Adrenal gland (tissue), 12 donors: Measurements from ENCODE around the gene ATG16L1. TPM values are rescaled to one million over a fixed set of nuclear protein-coding genes. Genes with fewer than 3 reads are reported as not detected.

Experiments used
- DNase-seq, 7 donors: peaks; one replicate each; pipeline ENCODE4 v3.0.0-alpha.2; 2019 to 2020
- H3K27ac ChIP-seq, 5 donors: fragments of 200-600 bp; sonication (generic) in 4 of 5; 1 replicate in 3 of 5; 2 replicates in 2 of 5; pipeline versions ENCODE4 v1.5.1 to v1.8.0; 2016 to 2020; ENCODE audit warnings: mild to moderate bottlenecking in 1 of 5
- H3K27me3 ChIP-seq: fragments of 200-600 bp; 2 replicates; pipeline ENCODE4 v1.8.0; 2021
- H3K36me3 ChIP-seq, 2 donors: fragments of 200-600 bp; replicated peaks in 1 of 2; 1 replicate in 1 of 2; 2 replicates in 1 of 2; pipeline versions ENCODE4 v1.5.1 to v1.8.0; 2018 to 2022
- H3K4me1 ChIP-seq, 2 donors: fragments of 200-600 bp; replicated peaks in 1 of 2; 1 replicate in 1 of 2; 2 replicates in 1 of 2; pipeline versions ENCODE4 v1.5.1 to v1.8.0; 2018 to 2021
- H3K4me3 ChIP-seq, 4 donors: fragments of 200-600 bp; sonication (generic) in 3 of 4; one replicate each; pipeline ENCODE4 v1.5.1; 2016 to 2018
- H3K9me3 ChIP-seq, 3 donors: fragments of 200-600 bp; sonication (generic) in 1 of 3; replicated peaks in 1 of 3; 1 replicate in 2 of 3; 2 replicates in 1 of 3; pipeline versions ENCODE4 v1.5.1 to v1.8.0; 2016 to 2021
- CTCF ChIP-seq, 6 experiments: fragments of 450-650 bp in 4 of 6; fragments of 200-600 bp in 2 of 6; sonication (generic) in 1 of 6; IDR thresholded peaks; 1 replicate in 5 of 6; 2 replicates in 1 of 6; pipeline versions ENCODE4 v1.5.1 to v1.8.0; 2016 to 2021; ENCODE audit warnings: antibody characterized with exemption in 6 of 6, mild to moderate bottlenecking in 2 of 6, moderate library complexity in 1 of 6
- POLR2A ChIP-seq, 2 donors: fragments of 450-650 bp; IDR thresholded peaks; one replicate each; pipeline ENCODE4 v1.6.1; 2017; ENCODE audit warnings: antibody characterized with exemption in 2 of 2, mild to moderate bottlenecking in 2 of 2, moderate library complexity in 1 of 2
- WGBS, 4 donors: extraction: QIAGEN DNeasy Blood & Tissue Kit in 2 of 4; methylation state at CpG; one replicate each; pipeline versions ENCODE4 v1.1.5 to v1.1.7; 2013 to 2017; 5-methylcytosine and 5-hydroxymethylcytosine counted together
- intact Hi-C, 2 donors: fragments of 100-400 bp; cut with DNase I; formaldehyde crosslinking; loops; one replicate each; pipeline versions ENCODE4 v1.14.1 to v1.15.0; 2022 to 2023
- polyA plus RNA-seq, 3 donors: library from polyadenylated mRNA; stranded (reverse); fragments of 200-250 nt in 2 of 3; fragments of 350-450 nt in 1 of 3; fragmentation: Illumina TruSeq in 1 of 3; extraction: RNeasy Lipid Tissue Mini Kit (QIAGEN cat#74804) in 1 of 3; gene quantifications; one replicate each; pipeline ENCODE4 v1.2.3, GENCODE V29; 2013 to 2014
- total RNA-seq, 9 donors: library from RNA; depleted of rRNA in 4 of 9; stranded (reverse); fragments of >200 nt in 4 of 9; fragments of 120-200 nt in 1 of 9; fragmentation: NEBNext Ultra II Directional in 1 of 9; extraction: Animal tissue kit (Norgen Biotek cat#: 25700) in 1 of 9; gene quantifications; one replicate each; pipeline versions ENCODE4 v1.1.0 to v1.2.4, GENCODE V29; 2013 to 2023
- donor health status: healthy with polysubstance abuse.
- donor health status: Bipolar disorder and iron deficiency.
- donor health status: DM: yes; HTN: yes; CAD: no.
- donor health status: DM: no; HTN: no; CAD: no.
- donor health status: DM: no; HTN: no; CAD: no.
- donor health status: DM: yes; HTN: yes; CAD: no.

The ATG16L1 gene
- total and polyA plus RNA-seq, 12 donors: 10.0 to 37.7 (median 22.1) TPM

GRCh38 chr2:233317196-233317943, 65.9 kb downstream of the ATG16L1 start:
- Histone ChIP-seq H3K4me1 (no peaks in the 10 kb centered on the region), H3K36me3 (no peaks in the 10 kb centered on the region), H3K9me3 (no peaks in the 10 kb centered on the region), H3K4me3 (no peak overlapping the region), H3K27ac (no peak overlapping the region), H3K27me3 (no peaks in the 10 kb centered on the region)
- intact Hi-C loops: no loop called here
- 66 to 77% (median 70%) methylated on average over 6 to 7 of the region's 7 CpGs for WGBS, 4 donors
- DNase-seq: no peak
- TF ChIP-seq CTCF (IDR thresholded peaks at IDR 0.05) (no peak), POLR2A (IDR thresholded peaks at IDR 0.05) (no peak)

GRCh38 chr2:233319256-233319655, 67.8 kb downstream of the ATG16L1 start:
- intact Hi-C loops: no loop called here
- no peak overlapping the region for H3K4me3 ChIP-seq
- 67 to 77% (median 74%) methylated on average over 5 of the region's 5 CpGs for WGBS, 4 donors
- H3K4me1 ChIP-seq: no peaks in the 10 kb centered on the region
- no peaks in the 10 kb centered on the region for H3K36me3 ChIP-seq
- no peaks in the 10 kb centered on the region for H3K27me3 ChIP-seq
- TF ChIP-seq POLR2A (IDR thresholded peaks at IDR 0.05) (no peak), CTCF (IDR thresholded peaks at IDR 0.05) (no peak)
- no peak overlapping the region for H3K27ac ChIP-seq
- no peaks in the 10 kb centered on the region for H3K9me3 ChIP-seq
- no peak for DNase-seq

- Histone ChIP-seq H3K4me1 (no peaks in the 10 kb centered on the region), H3K27ac (no peak overlapping the region), H3K36me3 (no peaks in the 10 kb centered on the region), H3K27me3 (no peaks in the 10 kb centered on the region), H3K9me3 (no peaks in the 10 kb centered on the region), H3K4me3 (no peak overlapping the region)
- TF ChIP-seq POLR2A (IDR thresholded peaks at IDR 0.05): no peak
- TF ChIP-seq CTCF (IDR thresholded peaks at IDR 0.05): no peak
- no peak for DNase-seq
- intact Hi-C loops: no loop called here
- 88 to 93% (median 92%) methylated on average over 15 to 17 of the region's 17 CpGs for WGBS, 4 donors
These were observed 69.0 kb downstream of the ATG16L1 start for GRCh38 chr2:233320470-233320869.

GRCh38 chr2:233321166-233321565, 69.7 kb downstream of the ATG16L1 start:
- no peak overlapping the region for H3K4me3 ChIP-seq
- H3K27ac ChIP-seq: no peak overlapping the region
- WGBS, 4 donors: 78 to 89% (median 83%) methylated on average over 6 of the region's 6 CpGs
- no peaks in the 10 kb centered on the region for H3K9me3 ChIP-seq
- no peak for DNase-seq
- TF ChIP-seq POLR2A (IDR thresholded peaks at IDR 0.05): no peak
- TF ChIP-seq CTCF (IDR thresholded peaks at IDR 0.05): no peak
- H3K4me1 ChIP-seq: no peaks in the 10 kb centered on the region
- intact Hi-C loops: no loop called here
- no peaks in the 10 kb centered on the region for H3K36me3 ChIP-seq
- no peaks in the 10 kb centered on the region for H3K27me3 ChIP-seq
